IMR-90 (cell line): ENCODE data around the gene CMTM7.

ENCODE experiments used
- CTCF ChIP-seq: conservative IDR thresholded peaks from 2 replicates; pipeline ENCODE4 v1.5.1; 2012; ENCODE audit warnings: mild to moderate bottlenecking, low read depth, low read length, improper control_type of control experiment
- MXI1 ChIP-seq: IDR thresholded peaks from 2 replicates; pipeline ENCODE4 v1.6.1; 2012; ENCODE audit warnings: low read depth, mild to moderate bottlenecking, low read length, moderate library complexity, borderline replicate concordance
- POLR2A ChIP-seq: IDR thresholded peaks from 2 replicates; pipeline ENCODE4 v1.6.1; 2012; ENCODE audit warnings: mild to moderate bottlenecking, low read depth, low read length
- RAD21 ChIP-seq: IDR thresholded peaks from 2 replicates; pipeline ENCODE4 v1.6.1; 2012; ENCODE audit warnings: low read length, improper control_type of control experiment
- RCOR1 ChIP-seq: IDR thresholded peaks from 2 replicates; pipeline ENCODE4 v1.6.1; 2012; ENCODE audit warnings: mild to moderate bottlenecking, low read length, improper control_type of control experiment; ENCODE audit not compliant: insufficient replicate concordance
- RFX5 ChIP-seq: IDR thresholded peaks from 2 replicates; pipeline ENCODE4 v1.8.0; 2012; ENCODE audit warnings: low read depth, mild to moderate bottlenecking, low read length, moderate library complexity
- SMC3 ChIP-seq: fragments of 150-350 bp; IDR thresholded peaks from 2 replicates; pipeline ENCODE4 v1.6.1; 2016; ENCODE audit warnings: low read depth, mild to moderate bottlenecking, antibody characterized with exemption, low read length, moderate library complexity

GRCh38 chr3:32454731-32455608 lies 63.3 kb downstream of the CMTM7 start:
- TF ChIP-seq SMC3 = no peak
- TF ChIP-seq CTCF = no peak
- TF ChIP-seq RCOR1 = no peak
- TF ChIP-seq RFX5 = no peak
- no peak for TF ChIP-seq MXI1
- TF ChIP-seq RAD21 = no peak
- TF ChIP-seq POLR2A = no peak
